ENCODE measurements around the gene MRPL55.

DNA sequence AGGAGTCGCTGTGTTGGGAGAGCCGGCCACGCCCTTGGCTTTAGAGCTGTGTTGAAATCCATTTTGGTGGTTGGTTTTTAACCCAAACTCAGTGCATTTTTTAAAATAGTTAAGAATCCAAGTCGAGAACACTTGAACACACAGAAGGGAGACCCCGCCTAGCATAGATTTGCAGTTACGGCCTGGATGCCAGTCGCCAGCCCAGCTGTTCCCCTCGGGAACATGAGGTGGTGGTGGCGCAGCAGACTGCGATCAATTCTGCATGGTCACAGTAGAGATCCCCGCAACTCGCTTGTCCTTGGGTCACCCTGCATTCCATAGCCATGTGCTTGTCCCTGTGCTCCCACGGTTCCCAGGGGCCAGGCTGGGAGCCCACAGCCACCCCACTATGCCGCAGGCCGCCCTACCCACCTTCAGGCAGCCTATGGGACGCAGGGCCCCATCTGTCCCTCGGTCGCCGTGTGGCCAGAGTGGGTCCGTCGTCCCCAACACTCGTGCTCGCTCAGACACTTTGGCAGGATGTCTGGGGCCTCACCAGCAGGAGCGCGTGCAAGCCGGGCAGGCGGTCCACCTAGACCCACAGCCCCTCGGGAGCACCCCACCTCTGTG, 10.7 kb downstream of the MRPL55 start:
- TF ChIP-seq, protein P1, sequence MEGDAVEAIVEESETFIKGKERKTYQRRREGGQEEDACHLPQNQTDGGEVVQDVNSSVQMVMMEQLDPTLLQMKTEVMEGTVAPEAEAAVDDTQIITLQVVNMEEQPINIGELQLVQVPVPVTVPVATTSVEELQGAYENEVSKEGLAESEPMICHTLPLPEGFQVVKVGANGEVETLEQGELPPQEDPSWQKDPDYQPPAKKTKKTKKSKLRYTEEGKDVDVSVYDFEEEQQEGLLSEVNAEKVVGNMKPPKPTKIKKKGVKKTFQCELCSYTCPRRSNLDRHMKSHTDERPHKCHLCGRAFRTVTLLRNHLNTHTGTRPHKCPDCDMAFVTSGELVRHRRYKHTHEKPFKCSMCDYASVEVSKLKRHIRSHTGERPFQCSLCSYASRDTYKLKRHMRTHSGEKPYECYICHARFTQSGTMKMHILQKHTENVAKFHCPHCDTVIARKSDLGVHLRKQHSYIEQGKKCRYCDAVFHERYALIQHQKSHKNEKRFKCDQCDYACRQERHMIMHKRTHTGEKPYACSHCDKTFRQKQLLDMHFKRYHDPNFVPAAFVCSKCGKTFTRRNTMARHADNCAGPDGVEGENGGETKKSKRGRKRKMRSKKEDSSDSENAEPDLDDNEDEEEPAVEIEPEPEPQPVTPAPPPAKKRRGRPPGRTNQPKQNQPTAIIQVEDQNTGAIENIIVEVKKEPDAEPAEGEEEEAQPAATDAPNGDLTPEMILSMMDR (optimal IDR thresholded peaks at IDR 0.05 in 1 of 3, IDR thresholded peaks at IDR 0.05 in 1 of 3, conservative IDR thresholded peaks at IDR 0.05 in 1 of 3; ENCODE audit: extremely low read depth in 1 of 3, insufficient read depth in 2 of 3, low read length in 3 of 3): no peak
- no peak for TF ChIP-seq EZH2 (IDR thresholded peaks at IDR 0.05; ENCODE audit: low read length)

Measured in keratinocyte (primary cell).